HCT116 (cell line): Measurements from ENCODE around the gene PLK5. TPM values are rescaled to one million over a fixed set of nuclear protein-coding genes. Genes with fewer than 3 reads are reported as not detected.

Source experiments
- ATAC-seq: fragments of 200-7000 bp; cut with Tn5 transposase; 2 replicates; pipeline ENCODE4 v1.9.1; 2020; ENCODE audit warnings: mild to moderate bottlenecking, moderate library complexity
- BruUV-seq: library from RNA; stranded (reverse); fragments of 400-500 nt; replicated peaks from 2 replicates; lab custom pipeline; 2021; lab: Mats Ljungman, UMichigan
- CTCF ChIA-PET: fragments of 300-600 bp; sonication (Branson Sonifier 250); formaldehyde crosslinking; loops from one replicate; lab custom pipeline; 2021; ENCODE audit warnings: antibody characterized with exemption; lab: Charles Lee
- POLR2A ChIA-PET: fragments of 300-600, 350-600 bp; sonication (Branson Sonifier 250); formaldehyde crosslinking; loops from one replicate; lab custom pipeline; 2021; ENCODE audit warnings: antibody characterized with exemption; lab: Charles Lee
- RAD21 ChIA-PET, 2 experiments: fragments of 300-600 bp; sonication (Branson Sonifier 250); formaldehyde crosslinking; loops; one replicate each; lab custom pipeline; 2023; ENCODE audit warnings: low total read pairs in 2 of 2; ENCODE audit not compliant: uncharacterized antibody in 2 of 2, unreplicated experiment in 2 of 2, low non-redundant PET in 1 of 2; lab: Charles Lee
- DNase-seq: peaks from one replicate; pipeline ENCODE4 v3.0.0-alpha.2; 2010; ENCODE audit warnings: low read depth, low spot score
- H2AFZ ChIP-seq: fragments of 200-600 bp; shearing (Covaris generic), sonication (generic); 2 replicates; pipeline ENCODE4 v1.6.1; 2017; ENCODE audit warnings: low read depth, mixed run types, mixed read lengths, antibody characterized with exemption, low read length; ENCODE audit not compliant: poor library complexity, severe bottlenecking
- H3K27ac ChIP-seq: 2 replicates; pipeline ENCODE4 v1.5.1; 2012; ENCODE audit warnings: low read depth, low read length
- H3K27me3 ChIP-seq: fragments of 200-600 bp; sonication (generic); 2 replicates; pipeline ENCODE4 v1.6.1; 2016; ENCODE audit warnings: mixed run types, low read length, mixed read lengths; ENCODE audit not compliant: insufficient read depth
- H3K36me3 ChIP-seq, 2 experiments: fragments of 200-500 bp in 1 of 2; fragments of 200-600 bp in 1 of 2; sonication (Bioruptor generic) in 1 of 2; sonication (generic) in 1 of 2; 2 replicates each; pipeline versions ENCODE4 v1.5.1 to v1.6.1; 2014 to 2016; ENCODE audit warnings: low read length in 2 of 2, inconsistent platforms in 1 of 2, mixed read lengths in 1 of 2, mixed run types in 1 of 2; ENCODE audit not compliant: insufficient read depth in 2 of 2, control insufficient read depth in 1 of 2
- H3K4me1 ChIP-seq, 2 experiments: fragments of 200-600 bp in 1 of 2; sonication (generic) in 1 of 2; 2 replicates each; pipeline versions ENCODE4 v1.5.1 to v1.6.1; 2012 to 2017; ENCODE audit warnings: low read length in 2 of 2, inconsistent platforms in 1 of 2, mild to moderate bottlenecking in 1 of 2, mixed read lengths in 1 of 2, mixed run types in 1 of 2, moderate library complexity in 1 of 2; ENCODE audit not compliant: insufficient read depth in 2 of 2, control insufficient read depth in 1 of 2
- H3K4me2 ChIP-seq: fragments of 200-600 bp; sonication (generic); 2 replicates; pipeline ENCODE4 v1.6.1; 2017; ENCODE audit warnings: mixed run types, low read length, mixed read lengths
- H3K4me3 ChIP-seq, 2 experiments: fragments of 200-600 bp in 1 of 2; sonication (generic) in 1 of 2; replicated peaks in 1 of 2; 2 replicates each; pipeline ENCODE4 v1.5.1; 2011 to 2016; ENCODE audit warnings: low read length in 2 of 2, control low read depth in 1 of 2, low read depth in 1 of 2, mild to moderate bottlenecking in 1 of 2, mixed read lengths in 1 of 2, mixed run types in 1 of 2
- H3K79me2 ChIP-seq: fragments of 200-600 bp; sonication (generic); 2 replicates; pipeline ENCODE4 v1.6.1; 2017; ENCODE audit warnings: mild to moderate bottlenecking, mixed run types, low read length, moderate library complexity, mixed read lengths; ENCODE audit not compliant: insufficient read depth
- H3K9ac ChIP-seq: fragments of 200-600 bp; sonication (generic); 2 replicates; pipeline ENCODE4 v1.6.1; 2016; ENCODE audit warnings: low read length, mixed read lengths
- H3K9me2 ChIP-seq: fragments of 200-600 bp; sonication (generic), shearing (Covaris generic); 2 replicates; pipeline ENCODE4 v1.6.1; 2017; ENCODE audit warnings: mixed run types, mild to moderate bottlenecking, moderate library complexity; ENCODE audit not compliant: insufficient read depth
- H3K9me3 ChIP-seq, 2 experiments: fragments of 200-500 bp in 1 of 2; fragments of 200-600 bp in 1 of 2; sonication (Bioruptor generic) in 1 of 2; sonication (generic) in 1 of 2; 2 replicates each; pipeline ENCODE4 v1.6.1; 2014 to 2017; ENCODE audit warnings: low read length in 2 of 2, mixed read lengths in 2 of 2, inconsistent platforms in 1 of 2, low read depth in 1 of 2, mild to moderate bottlenecking in 1 of 2, mixed run types in 1 of 2, moderate library complexity in 1 of 2; ENCODE audit not compliant: control insufficient read depth in 1 of 2, insufficient read depth in 1 of 2
- H4K20me1 ChIP-seq: fragments of 200-600 bp; sonication (generic), shearing (Covaris generic); 2 replicates; pipeline ENCODE4 v1.6.1; 2017; ENCODE audit warnings: mixed run types, mild to moderate bottlenecking, moderate library complexity; ENCODE audit not compliant: insufficient read depth
- CTCF ChIP-seq, 3 experiments: fragments of 200-600 bp in 1 of 3; sonication (generic) in 1 of 3; IDR thresholded peaks in 2 of 3; conservative IDR thresholded peaks in 1 of 3; 2 replicates each; pipeline ENCODE4 v1.5.1; 2012 to 2017; ENCODE audit warnings: low read depth in 2 of 3, low read length in 2 of 3, antibody characterized with exemption in 1 of 3, borderline replicate concordance in 1 of 3, control low read depth in 1 of 3, mild to moderate bottlenecking in 1 of 3, mixed read lengths in 1 of 3, mixed run types in 1 of 3, moderate library complexity in 1 of 3; ENCODE audit not compliant: insufficient read depth in 1 of 3
- POLR2A ChIP-seq: IDR thresholded peaks from 2 replicates; pipeline ENCODE4 v1.7.0; 2011; ENCODE audit warnings: borderline replicate concordance; ENCODE audit not compliant: insufficient read depth, insufficient read length; ENCODE audit errors: extremely low read depth
- RAD21 ChIP-seq: IDR thresholded peaks from 2 replicates; pipeline ENCODE4 v1.6.1; 2012; ENCODE audit warnings: low read depth, mild to moderate bottlenecking
- ZNF274 ChIP-seq: fragments of 200-500 bp; sonication (Bioruptor generic); IDR thresholded peaks from 2 replicates; pipeline ENCODE4 v1.6.1; 2014; ENCODE audit warnings: mild to moderate bottlenecking, low read depth, low read length, inconsistent platforms
- intact Hi-C: fragments of 100-400 bp; cut with micrococcal nuclease; formaldehyde crosslinking; loops from 2 replicates; pipeline ENCODE4 v1.10.0; 2022
- total RNA-seq: library from RNA; stranded (reverse); gene quantifications from one replicate; pipeline ENCODE4 v1.2.1, GENCODE V29; 2021; ENCODE audit not compliant: unreplicated experiment
- TF ChIP-seq, protein P1 (sequence below): IDR thresholded peaks from 2 replicates; pipeline ENCODE4 v1.6.1; 2011; ENCODE audit warnings: mild to moderate bottlenecking, low read length, moderate library complexity; ENCODE audit not compliant: insufficient replicate concordance; ENCODE audit errors: extremely low read depth

The PLK5 gene
- total RNA-seq, 1 experiment from 2014 or later, result not detected

GRCh38 chr19:1510807-1511206, 13.1 kb upstream of the PLK5 start:
- ChIA-PET CTCF (no interaction called here), POLR2A (no interaction called here), RAD21 (no interaction called here)
- H3K36me3 ChIP-seq, result no peaks in the 10 kb centered on the region
- no peak overlapping the region for H3K4me3 ChIP-seq
- TF ChIP-seq, protein P1, sequence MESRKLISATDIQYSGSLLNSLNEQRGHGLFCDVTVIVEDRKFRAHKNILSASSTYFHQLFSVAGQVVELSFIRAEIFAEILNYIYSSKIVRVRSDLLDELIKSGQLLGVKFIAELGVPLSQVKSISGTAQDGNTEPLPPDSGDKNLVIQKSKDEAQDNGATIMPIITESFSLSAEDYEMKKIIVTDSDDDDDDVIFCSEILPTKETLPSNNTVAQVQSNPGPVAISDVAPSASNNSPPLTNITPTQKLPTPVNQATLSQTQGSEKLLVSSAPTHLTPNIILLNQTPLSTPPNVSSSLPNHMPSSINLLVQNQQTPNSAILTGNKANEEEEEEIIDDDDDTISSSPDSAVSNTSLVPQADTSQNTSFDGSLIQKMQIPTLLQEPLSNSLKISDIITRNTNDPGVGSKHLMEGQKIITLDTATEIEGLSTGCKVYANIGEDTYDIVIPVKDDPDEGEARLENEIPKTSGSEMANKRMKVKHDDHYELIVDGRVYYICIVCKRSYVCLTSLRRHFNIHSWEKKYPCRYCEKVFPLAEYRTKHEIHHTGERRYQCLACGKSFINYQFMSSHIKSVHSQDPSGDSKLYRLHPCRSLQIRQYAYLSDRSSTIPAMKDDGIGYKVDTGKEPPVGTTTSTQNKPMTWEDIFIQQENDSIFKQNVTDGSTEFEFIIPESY, result no peak
- TF ChIP-seq RAD21 (no peak), ZNF274 (no peak), POLR2A (no peak), CTCF (IDR thresholded peaks at IDR 0.05 in 2 of 3, conservative IDR thresholded peaks at IDR 0.05 in 1 of 3; ENCODE audit: borderline replicate concordance in 1 of 3, insufficient read depth in 1 of 3, low read depth in 2 of 3, low read length in 2 of 3) (no peak)
- DNase-seq (no peak), ATAC-seq (no peak)
- no peaks in the 10 kb centered on the region for H4K20me1 ChIP-seq
- H3K9me3 ChIP-seq, result no peaks in the 10 kb centered on the region
- no peaks in the 10 kb centered on the region for H3K27me3 ChIP-seq
- BruUV-seq, result no TSS peak
- H3K79me2 ChIP-seq, result peaks cover 10% of the 10 kb centered on the region; the same call in 1 of the 2 replicates
- H3K9ac ChIP-seq, result no peak overlapping the region
- H3K27ac ChIP-seq, result peak overlapping the region; percentile 80; the same call in 1 of the 2 replicates
- H3K4me2 ChIP-seq, result 0 out of 2 replicates have a peak overlapping the region, but pooled peaks have one; percentile 13
- no peaks in the 10 kb centered on the region for H3K9me2 ChIP-seq
- H3K4me1 ChIP-seq, result peaks cover 30 to 69% of the 10 kb centered on the region in 2 experiments
- no peak overlapping the region for H2AFZ ChIP-seq
- intact Hi-C loops, result no loop called here
